Left kidney (tissue), 2 donors: ENCODE results near the gene GTF2H1. TPM values are rescaled to one million over a fixed set of nuclear protein-coding genes. Genes with fewer than 3 reads are reported as not detected.
"Not testable (repeated sequence)": the region's sequence is repeated elsewhere in the genome, so short reads cannot be mapped to it uniquely, and the experiment has no call there.

Experiments used
- DNase-seq: peaks from one replicate; pipeline ENCODE4 v3.0.0-alpha.2; 2013
- polyA plus RNA-seq: library from polyadenylated mRNA; unstranded; fragments of 120-200 nt; gene quantifications from one replicate; pipeline ENCODE4 v1.2.1, GENCODE V29; 2013; ENCODE audit not compliant: insufficient read length

GTF2H1 gene
- polyA plus RNA-seq, 1 donor = 67.8 TPM

- no peak for DNase-seq
These were observed 49.8 kb downstream of the GTF2H1 start for GRCh38 chr11:18372201-18372600.

DNA sequence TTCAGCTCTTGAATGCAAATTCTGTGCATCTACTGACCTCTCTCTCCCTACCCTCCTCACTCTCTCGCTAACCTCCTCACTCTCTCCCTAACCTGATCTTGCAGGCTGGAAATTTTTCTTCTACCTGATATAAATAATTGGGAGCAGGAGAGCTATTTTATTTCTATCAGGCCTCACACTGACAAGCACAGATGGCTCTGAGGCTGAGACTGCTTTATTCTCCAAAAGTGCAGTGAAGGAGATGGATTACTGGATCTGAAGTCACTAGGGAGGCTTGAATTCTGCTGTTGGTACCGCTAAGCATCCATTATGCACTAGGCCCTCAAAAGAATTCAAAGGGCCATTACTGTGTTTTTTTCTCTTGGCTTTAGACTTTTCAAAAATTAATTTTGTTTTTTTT, 52.6 kb downstream of the GTF2H1 start:
- DNase-seq = no peak

DNA sequence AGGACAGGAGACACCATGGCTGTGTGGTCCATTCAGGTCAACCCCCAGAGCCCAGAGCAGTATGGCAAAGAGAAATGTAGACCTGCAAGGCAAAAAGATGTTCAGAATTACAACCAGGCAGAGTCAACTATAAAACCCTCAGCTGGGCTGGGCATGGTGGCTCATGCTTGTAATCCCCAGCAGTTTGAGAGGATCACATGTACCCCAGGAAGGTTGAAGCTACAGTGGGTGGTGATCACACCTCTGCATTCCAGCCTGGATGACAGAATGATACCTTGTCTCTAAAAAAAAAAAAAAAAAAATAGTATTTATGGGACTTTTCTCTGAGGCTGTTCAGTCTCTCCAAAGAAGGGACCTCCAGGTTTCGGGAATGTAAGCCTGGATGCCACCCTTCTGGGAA, 53.6 kb downstream of the GTF2H1 start:
- no peak for DNase-seq

GRCh38 chr11:18379201-18379600, 56.8 kb downstream of the GTF2H1 start:
- no peak for DNase-seq

GRCh38 chr11:18383388-18384156, 61.2 kb downstream of the GTF2H1 start:
- DNase-seq = no peak

DNA sequence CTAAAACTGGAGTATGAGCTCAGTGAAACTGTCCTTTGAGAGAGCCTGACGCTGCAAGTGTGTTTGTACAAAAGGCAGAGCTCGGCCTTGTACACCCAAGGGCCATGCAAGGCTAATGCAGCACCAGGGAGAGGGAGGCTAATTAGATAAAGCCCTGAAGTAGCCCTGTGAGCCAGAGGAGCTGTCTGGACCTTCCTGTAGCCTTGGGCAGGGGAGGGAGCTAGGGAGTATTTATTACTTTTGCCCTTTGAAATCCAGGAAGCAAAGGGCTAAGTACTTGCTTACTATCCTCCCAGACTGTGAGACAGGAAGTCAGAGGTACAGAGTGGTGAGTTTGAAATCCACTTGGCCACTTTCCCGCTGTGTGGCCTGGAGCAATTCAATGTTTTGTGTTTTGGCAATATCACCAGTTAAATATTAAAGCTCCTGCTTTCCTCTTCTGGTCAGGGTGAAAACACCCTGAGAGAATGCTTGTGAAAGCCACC, 61.8 kb downstream of the GTF2H1 start:
- DNase-seq = peak; percentile 39

DNA sequence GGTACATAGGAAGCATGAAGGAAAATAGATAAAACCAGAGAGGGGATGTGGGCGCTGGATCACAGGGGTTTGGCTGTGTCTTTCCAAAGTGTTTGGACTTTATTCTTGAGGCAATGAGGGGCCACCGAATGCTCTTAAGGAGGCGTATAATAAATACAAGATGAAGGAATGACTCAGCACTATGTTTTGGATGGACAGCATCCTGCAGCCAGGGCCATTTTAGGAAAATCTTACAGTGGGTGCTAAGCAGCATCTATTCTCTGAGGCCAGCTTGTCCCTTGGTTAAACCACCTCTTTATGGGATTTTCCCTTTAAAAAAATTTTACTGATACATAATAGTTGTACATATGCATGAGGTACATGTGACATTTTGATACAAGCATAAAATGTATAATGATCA, 67.7 kb downstream of the GTF2H1 start:
- no peak for DNase-seq

DNA sequence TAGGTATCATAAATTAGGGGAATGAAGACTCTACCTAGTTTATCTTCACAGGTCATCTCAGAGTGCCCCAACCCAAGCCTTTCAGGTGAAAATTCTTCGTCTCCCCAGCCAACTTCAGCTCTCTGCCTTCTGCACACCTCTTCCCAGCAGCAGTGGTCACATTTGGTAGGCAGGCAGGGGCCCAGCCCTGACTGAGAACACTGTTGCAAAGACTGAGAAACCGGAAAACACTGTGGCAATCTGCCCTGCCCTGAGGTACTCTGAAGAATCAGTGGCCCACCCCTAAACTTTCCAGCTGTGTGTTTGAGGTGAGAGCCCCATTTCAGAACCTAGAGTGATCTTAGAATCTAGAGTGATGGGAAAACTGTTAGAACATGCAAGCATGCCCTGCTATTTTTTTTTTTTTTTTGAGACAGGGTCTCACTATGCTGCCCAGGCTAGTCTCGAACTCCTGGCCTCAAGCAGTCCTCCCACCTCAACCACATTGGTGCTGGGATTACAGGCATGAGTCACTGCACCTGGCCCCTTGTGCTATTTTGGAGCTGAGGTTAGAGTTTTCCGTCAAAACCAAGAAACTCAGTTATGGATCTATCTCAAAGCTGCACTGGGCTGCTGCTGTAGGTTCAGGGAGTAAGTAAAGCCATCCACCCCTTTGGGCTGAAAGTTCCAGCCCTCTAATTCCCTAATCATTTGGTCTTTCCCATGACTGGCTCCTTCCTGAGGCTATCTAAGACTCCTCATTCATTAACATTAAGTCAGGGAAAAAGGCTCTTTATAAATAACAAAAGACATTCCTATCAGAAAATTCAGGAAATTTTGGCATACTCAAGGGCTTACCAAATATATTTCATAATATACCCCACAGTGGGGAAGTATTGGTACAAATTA, 70.3 kb downstream of the GTF2H1 start:
- no peak for DNase-seq

- DNase-seq = no peak
These were observed 71.4 kb downstream of the GTF2H1 start for GRCh38 chr11:18393581-18394274.

GRCh38 chr11:18394275-18394927, 72.0 kb downstream of the GTF2H1 start, which contains the start of gene LDHA:
Gene LDHA, plus strand, starts transcription at chr11:18394563. Its CDS starts 2,280 bp downstream, at chr11:18396843.
- peak; percentile 89 for DNase-seq

GRCh38 chr11:18394928-18395734, 72.8 kb downstream of the GTF2H1 start:
- no peak for DNase-seq

DNA sequence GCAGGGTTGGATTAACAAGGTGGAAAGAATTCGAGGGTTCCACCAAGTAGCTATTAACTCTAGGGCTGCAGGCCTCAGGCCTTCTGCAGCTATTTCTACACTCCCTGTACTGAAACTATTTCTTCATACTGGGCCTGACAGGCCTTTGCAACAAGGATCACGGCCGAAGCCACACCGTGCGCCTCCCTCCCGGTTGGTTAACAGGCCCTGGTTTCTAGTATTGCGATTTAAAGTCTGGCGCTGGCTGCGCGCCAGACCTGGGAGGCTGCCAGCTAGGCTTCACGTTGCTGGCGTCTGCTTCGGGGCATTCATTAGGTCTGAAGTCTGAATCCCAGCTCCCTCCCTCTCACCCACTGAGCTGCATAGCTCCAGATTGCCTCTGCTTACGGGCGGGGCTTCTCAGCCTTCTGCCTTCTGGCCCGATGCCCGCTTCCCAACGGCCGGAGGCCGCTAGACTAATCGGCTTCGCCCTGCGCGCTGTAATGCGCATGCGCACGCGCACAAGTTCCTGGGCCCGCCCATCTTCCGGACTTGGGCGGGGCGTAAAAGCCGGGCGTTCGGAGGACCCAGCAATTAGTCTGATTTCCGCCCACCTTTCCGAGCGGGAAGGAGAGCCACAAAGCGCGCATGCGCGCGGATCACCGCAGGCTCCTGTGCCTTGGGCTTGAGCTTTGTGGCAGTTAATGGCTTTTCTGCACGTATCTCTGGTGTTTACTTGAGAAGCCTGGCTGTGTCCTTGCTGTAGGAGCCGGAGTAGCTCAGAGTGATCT, 73.6 kb downstream of the GTF2H1 start:
- peak; percentile 99 for DNase-seq

- DNase-seq = no peak
These were observed 75.6 kb downstream of the GTF2H1 start for GRCh38 chr11:18397921-18398320.

DNA sequence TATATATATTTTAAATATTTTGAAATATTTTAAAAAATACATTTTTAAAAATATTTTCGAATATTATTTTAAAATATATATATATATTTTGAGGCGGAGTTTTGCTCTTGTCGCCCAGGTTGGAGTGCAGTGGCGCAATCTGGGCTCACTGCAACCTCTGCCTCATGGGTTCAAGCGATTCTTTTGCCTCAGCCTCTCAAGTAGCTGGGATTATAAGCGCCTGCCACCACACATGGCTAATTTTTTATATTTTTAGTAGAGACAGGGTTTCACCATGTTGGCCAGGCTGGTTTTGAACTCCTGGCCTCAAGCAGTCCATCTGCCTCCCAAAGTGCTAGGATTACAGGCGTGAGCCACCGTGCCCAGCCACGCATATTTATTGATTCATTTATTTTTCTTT, 78.7 kb downstream of the GTF2H1 start:
- not testable (repeated sequence) for DNase-seq

- no peak for DNase-seq
These were observed 81.7 kb downstream of the GTF2H1 start for GRCh38 chr11:18404062-18404461.

DNA sequence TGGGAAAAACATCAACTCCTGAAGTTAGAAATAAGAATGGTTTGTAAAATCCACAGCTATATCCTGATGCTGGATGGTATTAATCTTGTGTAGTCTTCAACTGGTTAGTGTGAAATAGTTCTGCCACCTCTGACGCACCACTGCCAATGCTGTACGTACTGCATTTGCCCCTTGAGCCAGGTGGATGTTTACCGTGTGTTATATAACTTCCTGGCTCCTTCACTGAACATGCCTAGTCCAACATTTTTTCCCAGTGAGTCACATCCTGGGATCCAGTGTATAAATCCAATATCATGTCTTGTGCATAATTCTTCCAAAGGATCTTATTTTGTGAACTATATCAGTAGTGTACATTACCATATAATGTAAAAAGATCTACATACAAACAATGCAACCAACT, 85.0 kb downstream of the GTF2H1 start:
- not testable (repeated sequence) for DNase-seq

DNA sequence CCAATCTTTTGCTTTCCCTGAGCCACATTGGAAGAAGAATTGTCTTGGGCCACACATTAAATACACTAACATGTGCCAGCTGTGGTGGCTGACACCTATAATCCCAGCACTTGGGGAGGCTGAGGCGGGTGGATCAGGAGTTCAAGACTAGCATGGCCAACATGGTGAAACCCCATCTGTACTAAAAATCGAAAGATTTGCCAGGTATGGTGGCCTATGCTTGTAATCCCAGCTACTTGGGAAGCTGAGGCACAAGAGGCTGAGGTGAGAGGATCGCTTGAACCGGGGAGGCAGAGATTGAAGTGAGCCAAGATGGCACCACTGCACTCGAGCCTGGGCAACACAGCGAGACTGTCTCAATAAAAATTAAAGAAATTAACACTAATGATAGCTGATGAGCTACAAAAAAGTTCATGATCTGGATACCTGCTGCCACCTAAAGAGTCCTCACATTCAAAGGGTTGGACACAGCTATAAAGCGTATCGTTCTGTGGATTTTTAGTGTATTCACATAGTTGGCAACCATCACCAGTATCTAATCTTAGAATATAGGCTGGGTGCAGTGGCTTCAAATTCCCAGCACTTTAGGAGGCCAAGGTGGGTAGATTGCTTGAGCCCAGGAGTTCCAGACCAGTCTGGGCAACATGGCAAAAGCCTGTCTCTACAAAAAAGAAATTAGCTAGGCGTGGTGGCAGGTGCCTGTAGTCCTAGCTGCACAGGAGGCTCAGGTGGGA, 86.4 kb downstream of the GTF2H1 start:
- DNase-seq = no peak

DNA sequence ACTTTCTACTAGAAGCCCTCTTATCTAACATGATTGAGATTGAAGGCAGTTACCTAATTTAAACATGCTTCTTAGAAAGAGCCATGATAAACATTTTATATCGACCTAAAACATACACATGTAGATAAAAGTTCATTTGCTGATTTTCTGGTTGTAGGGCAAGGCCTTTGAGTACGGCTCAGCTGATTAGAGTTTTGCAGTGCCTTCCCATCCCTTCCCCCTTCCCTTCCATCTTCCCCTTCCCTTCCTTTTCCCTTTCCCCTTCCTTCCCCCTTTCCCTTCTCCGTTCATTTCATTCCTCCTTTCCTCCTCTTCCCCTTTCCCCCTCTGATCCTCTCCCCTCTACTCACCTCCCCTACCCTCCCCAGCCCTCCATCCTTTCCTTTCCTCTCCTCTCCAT, 94.1 kb downstream of the GTF2H1 start:
- DNase-seq = no peak
